Posterior vena cava (tissue), 2 donors: Measurements from ENCODE around the gene TMEM233. TPM values are rescaled to one million over a fixed set of nuclear protein-coding genes. Genes with fewer than 3 reads are reported as not detected.

ENCODE experiments used
- DNase-seq: peaks from one replicate; pipeline ENCODE4 v3.0.0-alpha.2; 2020; ENCODE audit warnings: low spot score
- intact Hi-C, 2 donors: fragments of 100-400 bp; cut with DNase I; formaldehyde crosslinking; loops; one replicate each; pipeline versions ENCODE4 v1.14.1 to v1.14.2; 2022 to 2023
- total RNA-seq, 2 donors: library from RNA; stranded (reverse); fragmentation: NEBNext Ultra II Directional; extraction: Animal tissue kit (Norgen Biotek cat#: 25700); gene quantifications; one replicate each; pipeline ENCODE4 v1.2.1, GENCODE V29; 2021
- donor health status: DM: yes; HTN: yes; CAD: no.
- donor health status: DM: yes; HTN: yes; CAD: no.

Gene TMEM233
- total RNA-seq, 2 donors from 2014 or later, result 0.90 to 1.2 TPM

- no peak for DNase-seq
- intact Hi-C loops, result no loop called here
These were observed 97.7 kb downstream of the TMEM233 start for GRCh38 chr12:119691202-119691810.

- intact Hi-C loops, result no loop called here
- DNase-seq, result no peak
These were observed 98.8 kb downstream of the TMEM233 start for GRCh38 chr12:119692410-119692809.

Other genes with a start within 250 kb of the TMEM233 start
- gene PRKAB1, start 74.4 kb downstream of the TMEM233 start, total RNA-seq, result 10 to 100 TPM; 19.0 to 24.0 TPM